Endothelial cell (in vitro differentiated cells): Measurements from ENCODE around the gene NIN. TPM values are rescaled to one million over a fixed set of nuclear protein-coding genes. Genes with fewer than 3 reads are reported as not detected.

ENCODE experiments used
- DNase-seq: peaks from one replicate; pipeline ENCODE4 v3.0.0; 2021; ENCODE audit warnings: low spot score
- H3K27ac Mint-ChIP-seq: one replicate; pipeline ENCODE4 v1.8.0; 2021; ENCODE audit warnings: mixed read lengths, inconsistent platforms; ENCODE audit not compliant: unreplicated experiment
- H3K27me3 Mint-ChIP-seq: one replicate; pipeline ENCODE4 v1.8.0; 2021; ENCODE audit warnings: mild to moderate bottlenecking, moderate library complexity, mixed read lengths, inconsistent platforms; ENCODE audit not compliant: unreplicated experiment
- H3K36me3 Mint-ChIP-seq: one replicate; pipeline ENCODE4 v1.8.0; 2021; ENCODE audit warnings: mild to moderate bottlenecking, low read depth, mixed read lengths, inconsistent platforms; ENCODE audit not compliant: unreplicated experiment
- H3K4me1 Mint-ChIP-seq: one replicate; pipeline ENCODE4 v1.8.0; 2021; ENCODE audit warnings: mild to moderate bottlenecking, mixed read lengths, inconsistent platforms; ENCODE audit not compliant: unreplicated experiment
- H3K4me3 Mint-ChIP-seq: one replicate; pipeline ENCODE4 v1.8.0; 2021; ENCODE audit warnings: mild to moderate bottlenecking, mixed read lengths, inconsistent platforms; ENCODE audit not compliant: unreplicated experiment
- H3K9me3 Mint-ChIP-seq: one replicate; pipeline ENCODE4 v1.8.0; 2021; ENCODE audit warnings: mixed read lengths, inconsistent platforms; ENCODE audit not compliant: unreplicated experiment
- CTCF ChIP-seq: fragments of 200-600 bp; sonication (generic); IDR thresholded peaks from one replicate; pipeline ENCODE4 v1.5.0; 2021; ENCODE audit warnings: antibody characterized with exemption; ENCODE audit not compliant: unreplicated experiment
- total RNA-seq: library from RNA; stranded (reverse); fragmentation: NEBNext Ultra II Directional; extraction: Animal tissue kit (Norgen Biotek cat#: 25700); gene quantifications from one replicate; pipeline ENCODE4 v1.2.1, GENCODE V29; 2021; ENCODE audit not compliant: unreplicated experiment

Gene NIN
- total RNA-seq, 1 donor from 2014 or later = 50.0 TPM

DNA sequence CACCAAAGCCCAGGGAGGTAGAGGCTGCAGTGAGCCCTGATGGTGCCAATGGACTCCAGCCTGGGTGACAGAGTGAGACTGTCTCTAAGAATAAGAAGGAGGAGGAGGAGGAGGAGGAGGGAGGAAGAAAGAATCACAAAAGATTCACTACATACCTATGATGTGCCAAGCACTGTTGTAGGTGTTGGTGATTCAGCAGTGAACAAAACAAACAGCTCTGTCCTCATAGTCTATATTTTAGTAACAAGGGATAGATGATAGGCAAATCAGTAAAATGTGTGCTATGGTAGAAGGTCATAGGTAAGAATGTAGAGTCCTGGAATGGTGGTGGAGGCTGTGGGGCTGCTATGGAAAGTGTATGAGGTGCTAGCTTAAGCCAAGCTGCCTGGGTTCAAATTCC is 22.9 kb upstream of the NIN start:
- Mint-ChIP-seq H3K9me3 (no peaks in the 10 kb centered on the region), H3K4me1 (peaks cover 3% of the 10 kb centered on the region), H3K27me3 (no peaks in the 10 kb centered on the region), H3K27ac (no peak overlapping the region), H3K4me3 (no peak overlapping the region), H3K36me3 (no peaks in the 10 kb centered on the region)
- no peak for DNase-seq
- no peak for TF ChIP-seq CTCF

DNA sequence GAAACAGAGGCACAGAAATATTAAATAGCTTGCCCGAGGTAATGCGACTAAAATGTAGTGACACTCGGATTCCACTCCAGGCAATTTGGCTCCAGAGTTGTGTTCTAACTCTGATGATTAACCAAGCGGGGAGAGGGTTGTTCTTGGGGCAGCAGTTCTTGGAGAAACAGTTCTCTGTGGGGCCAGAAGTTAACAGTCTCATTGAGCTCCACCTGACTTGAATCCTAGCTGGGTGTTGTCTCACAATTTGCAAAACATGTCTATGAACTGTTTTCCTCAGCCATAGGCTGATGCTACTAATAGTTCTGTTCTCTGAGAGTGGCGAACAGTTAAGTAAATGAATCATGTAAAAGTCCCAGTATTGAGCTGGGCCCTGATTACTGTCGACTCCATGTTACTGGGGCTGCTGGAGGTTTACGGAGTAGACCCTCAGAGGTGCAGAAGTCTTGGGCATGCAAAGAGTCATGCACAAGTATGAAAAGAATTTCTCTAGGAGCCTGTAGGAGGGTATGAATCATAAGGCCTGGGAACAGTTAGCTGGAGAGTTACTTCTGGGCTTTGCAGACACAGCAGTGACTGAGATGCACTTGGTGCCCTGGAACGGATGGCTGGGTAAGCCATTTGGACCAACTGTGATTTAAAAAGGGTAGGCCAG is 15.4 kb upstream of the NIN start:
- TF ChIP-seq CTCF = no peak
- no peaks in the 10 kb centered on the region for H3K9me3 Mint-ChIP-seq
- H3K27ac Mint-ChIP-seq = no peak overlapping the region
- peaks cover 7% of the 10 kb centered on the region for H3K4me1 Mint-ChIP-seq
- H3K4me3 Mint-ChIP-seq = no peak overlapping the region
- no peaks in the 10 kb centered on the region for H3K36me3 Mint-ChIP-seq
- H3K27me3 Mint-ChIP-seq = no peaks in the 10 kb centered on the region
- DNase-seq = no peak

DNA sequence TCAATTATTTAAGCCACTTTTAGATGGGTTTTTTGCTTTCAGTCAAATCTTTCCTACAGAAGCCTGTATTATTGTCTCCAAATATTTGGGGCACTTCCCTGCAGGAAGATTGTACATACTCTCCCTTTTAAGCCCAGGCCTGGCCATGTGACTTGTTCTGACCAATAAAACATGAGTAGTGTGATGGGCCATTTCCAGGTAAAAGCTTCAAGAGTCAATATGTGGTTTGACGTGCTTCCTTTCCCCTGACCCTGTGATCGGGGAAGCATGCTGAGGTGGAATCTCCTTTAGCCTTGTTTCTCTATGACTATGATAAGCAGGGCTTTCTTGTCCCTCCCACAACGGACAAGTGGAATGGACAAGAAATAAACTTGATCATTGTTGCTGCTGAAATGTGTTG is 14.2 kb upstream of the NIN start:
- DNase-seq = no peak
- H3K27me3 Mint-ChIP-seq = no peaks in the 10 kb centered on the region
- no peaks in the 10 kb centered on the region for H3K36me3 Mint-ChIP-seq
- no peak overlapping the region for H3K27ac Mint-ChIP-seq
- no peaks in the 10 kb centered on the region for H3K9me3 Mint-ChIP-seq
- H3K4me3 Mint-ChIP-seq = no peak overlapping the region
- peaks cover 7% of the 10 kb centered on the region for H3K4me1 Mint-ChIP-seq
- no peak for TF ChIP-seq CTCF

- H3K4me3 Mint-ChIP-seq = no peak overlapping the region
- no peaks in the 10 kb centered on the region for H3K27me3 Mint-ChIP-seq
- no peak overlapping the region for H3K27ac Mint-ChIP-seq
- no peaks in the 10 kb centered on the region for H3K36me3 Mint-ChIP-seq
- no peak for TF ChIP-seq CTCF
- no peak for DNase-seq
- peaks cover 7% of the 10 kb centered on the region for H3K4me1 Mint-ChIP-seq
- no peaks in the 10 kb centered on the region for H3K9me3 Mint-ChIP-seq
Observed at GRCh38 chr14:50844391-50844790, 13.4 kb upstream of the NIN start.

DNA sequence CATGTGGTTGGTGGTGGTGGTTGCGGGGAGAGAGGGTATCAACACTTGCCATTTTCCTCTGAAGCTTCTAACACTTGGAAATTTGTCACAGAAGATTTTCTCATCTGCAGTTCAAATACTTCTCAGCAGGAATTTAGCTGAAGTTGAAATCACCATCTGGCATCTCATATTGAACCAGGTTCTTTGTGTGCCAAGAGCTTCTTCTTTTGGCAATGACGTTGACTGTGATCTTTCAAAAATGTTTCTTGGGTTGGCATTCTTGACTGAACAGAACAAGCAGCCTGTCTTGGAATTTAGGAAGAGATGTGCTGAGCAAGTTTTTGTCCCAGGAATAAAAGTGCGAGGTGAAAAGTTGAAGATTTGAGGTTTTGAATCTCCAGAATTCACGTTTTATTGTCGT is 8.7 kb upstream of the NIN start:
- Mint-ChIP-seq H3K4me1 (peaks cover 12% of the 10 kb centered on the region), H3K36me3 (no peaks in the 10 kb centered on the region), H3K4me3 (no peak overlapping the region), H3K27ac (no peak overlapping the region), H3K9me3 (no peaks in the 10 kb centered on the region), H3K27me3 (no peaks in the 10 kb centered on the region)
- no peak for DNase-seq
- no peak for TF ChIP-seq CTCF
